GM18499 (cell line): Measurements from ENCODE around the gene DNASE2B.

Source experiments
- ATAC-seq: cut with Tn5 transposase; IDR thresholded peaks from one replicate; pipeline ENCODE4 v1.9.1; 2021; ENCODE audit warnings: moderate number of reproducible peaks; ENCODE audit not compliant: insufficient read depth, unreplicated experiment

Gene DNASE2B

GRCh38 chr1:84410328-84411095 lies 12.2 kb downstream of the DNASE2B start:
- ATAC-seq = no peak

- no peak for ATAC-seq
Observed at GRCh38 chr1:84412316-84412942, 14.1 kb downstream of the DNASE2B start.

GRCh38 chr1:84415396-84415795 lies 17.1 kb downstream of the DNASE2B start:
- ATAC-seq = no peak

- no peak for ATAC-seq
Observed at GRCh38 chr1:84422909-84423308, 24.6 kb downstream of the DNASE2B start.

GRCh38 chr1:84424513-84425149 lies 26.3 kb downstream of the DNASE2B start:
- ATAC-seq = no peak

- no peak for ATAC-seq
Observed at GRCh38 chr1:84425150-84425896, 27.0 kb downstream of the DNASE2B start.

- no peak for ATAC-seq
Observed at GRCh38 chr1:84426376-84426775, 28.1 kb downstream of the DNASE2B start.

- no peak for ATAC-seq
Observed at GRCh38 chr1:84427250-84428188, 29.2 kb downstream of the DNASE2B start.

- no peak for ATAC-seq
Observed at GRCh38 chr1:84428235-84428634, 30.0 kb downstream of the DNASE2B start.

- ATAC-seq = no peak
Observed at GRCh38 chr1:84429231-84429630, 30.9 kb downstream of the DNASE2B start.

- no peak for ATAC-seq
Observed at GRCh38 chr1:84430546-84430945, 32.3 kb downstream of the DNASE2B start.

- no peak for ATAC-seq
Observed at GRCh38 chr1:84433258-84434080, 35.2 kb downstream of the DNASE2B start.

- ATAC-seq = no peak
Observed at GRCh38 chr1:84434081-84434769, 35.9 kb downstream of the DNASE2B start.

- no peak for ATAC-seq
Observed at GRCh38 chr1:84434801-84435549, 36.7 kb downstream of the DNASE2B start.

GRCh38 chr1:84436876-84437655 lies 38.8 kb downstream of the DNASE2B start:
- no peak for ATAC-seq

- ATAC-seq = peak; percentile 98
Observed at GRCh38 chr1:84442256-84442655, 44.0 kb downstream of the DNASE2B start.
